Measurements from ENCODE around the gene SLC23A2.

GRCh38 chr20:4836935-4837334 lies 164.4 kb downstream of the SLC23A2 start:
- TF ChIP-seq POLR2A (IDR thresholded peaks at IDR 0.05) = no peak
- no peak for TF ChIP-seq CTCF (IDR thresholded peaks at IDR 0.05 in 4 of 5, conservative IDR thresholded peaks at IDR 0.05 in 1 of 5)
